ENCODE measurements around the gene TRAF4.
"Not testable (repeated sequence)": the region's sequence is repeated elsewhere in the genome, so short reads cannot be mapped to it uniquely, and the experiment has no call there.

TRAF4 gene

GRCh38 chr17:28715217-28715616 is 28.6 kb upstream of the TRAF4 start:
- no peak for DNase-seq (ENCODE audit: low spot score)

- no peak for DNase-seq (ENCODE audit: low spot score)
Observed at GRCh38 chr17:28716740-28717577, 26.9 kb upstream of the TRAF4 start.

- DNase-seq (ENCODE audit: low spot score) = no peak
Observed at GRCh38 chr17:28717578-28718332, 26.1 kb upstream of the TRAF4 start, which contains the start of gene RAB34. TSS of gene RAB34 (minus strand) at chr17:28717868. CDS start at chr17:28717266, 602 bp downstream.

- DNase-seq (ENCODE audit: low spot score) = no peak
Observed at GRCh38 chr17:28718333-28719020, 25.3 kb upstream of the TRAF4 start.

- DNase-seq (ENCODE audit: low spot score) = no peak
Observed at GRCh38 chr17:28719021-28719433, 24.8 kb upstream of the TRAF4 start.

- DNase-seq (ENCODE audit: low spot score) = peak; percentile 35
Observed at GRCh38 chr17:28720247-28720996, 23.4 kb upstream of the TRAF4 start.

GRCh38 chr17:28720997-28721329 is 22.8 kb upstream of the TRAF4 start:
- not testable (repeated sequence) for DNase-seq (ENCODE audit: low spot score)

GRCh38 chr17:28722417-28723158 is 21.2 kb upstream of the TRAF4 start:
- DNase-seq (ENCODE audit: low spot score) = no peak

GRCh38 chr17:28723159-28723835 is 20.5 kb upstream of the TRAF4 start:
- no peak for DNase-seq (ENCODE audit: low spot score)

- DNase-seq (ENCODE audit: low spot score) = not testable (repeated sequence)
Observed at GRCh38 chr17:28723836-28724499, 19.8 kb upstream of the TRAF4 start.

- no peak for DNase-seq (ENCODE audit: low spot score)
Observed at GRCh38 chr17:28724500-28725165, 19.2 kb upstream of the TRAF4 start.

GRCh38 chr17:28725166-28725659 is 18.6 kb upstream of the TRAF4 start:
- DNase-seq (ENCODE audit: low spot score) = no peak

GRCh38 chr17:28725660-28726225 is 18.1 kb upstream of the TRAF4 start:
- DNase-seq (ENCODE audit: low spot score) = no peak

- peak; percentile 74 for DNase-seq (ENCODE audit: low spot score)
Observed at GRCh38 chr17:28726226-28726626, 17.6 kb upstream of the TRAF4 start, which contains the start of gene TLCD1. TSS of gene TLCD1 (minus strand) at chr17:28726233. CDS start at chr17:28726097, 136 bp downstream.

GRCh38 chr17:28726627-28727491 is 17.0 kb upstream of the TRAF4 start:
- DNase-seq (ENCODE audit: low spot score) = peak; percentile 94

GRCh38 chr17:28728364-28729200 is 15.2 kb upstream of the TRAF4 start, which contains the start of gene NEK8:
TSS of gene NEK8 (plus strand) at chr17:28728788. CDS start at chr17:28728814, 26 bp downstream.
- peak; percentile 98 for DNase-seq (ENCODE audit: low spot score)

GRCh38 chr17:28729950-28730330 is 13.9 kb upstream of the TRAF4 start:
- no peak for DNase-seq (ENCODE audit: low spot score)
